GM10266 (cell line): ENCODE results near the gene JDP2.
"Not testable (repeated sequence)": the region's sequence is repeated elsewhere in the genome, so short reads cannot be mapped to it uniquely, and the experiment has no call there.

Experiments used
- DNase-seq: peaks from one replicate; pipeline ENCODE4 v3.0.0; 2012; ENCODE audit errors: extremely low spot score
- TF ChIP-seq, protein P1 (sequence below): IDR thresholded peaks from 2 replicates; pipeline ENCODE4 v1.5.1; 2012; ENCODE audit warnings: mild to moderate bottlenecking, low read depth; ENCODE audit not compliant: control insufficient read depth, insufficient read depth; ENCODE audit errors: missing control alignments

Gene JDP2, protein sequence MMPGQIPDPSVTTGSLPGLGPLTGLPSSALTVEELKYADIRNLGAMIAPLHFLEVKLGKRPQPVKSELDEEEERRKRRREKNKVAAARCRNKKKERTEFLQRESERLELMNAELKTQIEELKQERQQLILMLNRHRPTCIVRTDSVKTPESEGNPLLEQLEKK

DNA sequence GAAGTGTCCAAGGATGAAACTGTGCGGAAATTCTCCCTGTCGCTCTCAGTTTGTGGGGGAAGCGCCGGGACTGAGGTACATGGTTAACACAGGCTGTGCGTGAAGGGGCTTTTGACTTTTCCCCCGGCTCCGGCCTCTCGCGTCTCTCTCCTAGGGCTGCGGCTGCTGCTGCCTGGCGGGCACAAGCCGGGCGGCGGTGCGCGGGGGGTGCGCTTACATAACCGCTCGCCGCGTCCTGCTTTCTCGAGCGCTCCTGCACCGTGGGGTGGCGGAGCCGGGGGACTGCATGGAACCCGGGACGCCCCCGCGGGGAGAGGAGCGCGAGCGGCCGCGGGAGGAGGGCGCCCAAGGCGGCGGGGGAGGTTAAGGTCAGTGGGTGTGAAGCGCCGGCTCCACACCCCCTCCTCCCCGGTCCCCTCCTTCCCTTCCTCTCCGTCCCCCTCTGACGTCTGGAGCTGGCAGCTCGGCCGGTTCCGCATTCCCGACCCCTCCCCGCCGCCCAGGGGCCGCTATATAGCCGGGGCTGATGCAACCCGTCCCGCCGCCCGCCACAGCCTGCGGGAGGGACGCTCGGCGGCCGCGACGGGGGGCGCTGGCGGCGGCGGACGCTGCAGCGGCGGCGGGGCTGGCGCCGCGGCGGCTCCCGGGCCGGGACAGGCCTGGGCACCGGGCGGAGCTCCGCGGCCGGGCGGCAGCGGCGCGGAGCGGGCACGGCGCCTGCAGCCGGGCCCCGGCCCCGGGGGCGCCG is at the start of gene JDP2:
TSS of gene JDP2 (plus strand) at position 541 of the 748 bp plus-strand sequence. CDS start 9,899 bp downstream, outside the sequence.
- peak; percentile 72 for DNase-seq
- TF ChIP-seq, protein P1, sequence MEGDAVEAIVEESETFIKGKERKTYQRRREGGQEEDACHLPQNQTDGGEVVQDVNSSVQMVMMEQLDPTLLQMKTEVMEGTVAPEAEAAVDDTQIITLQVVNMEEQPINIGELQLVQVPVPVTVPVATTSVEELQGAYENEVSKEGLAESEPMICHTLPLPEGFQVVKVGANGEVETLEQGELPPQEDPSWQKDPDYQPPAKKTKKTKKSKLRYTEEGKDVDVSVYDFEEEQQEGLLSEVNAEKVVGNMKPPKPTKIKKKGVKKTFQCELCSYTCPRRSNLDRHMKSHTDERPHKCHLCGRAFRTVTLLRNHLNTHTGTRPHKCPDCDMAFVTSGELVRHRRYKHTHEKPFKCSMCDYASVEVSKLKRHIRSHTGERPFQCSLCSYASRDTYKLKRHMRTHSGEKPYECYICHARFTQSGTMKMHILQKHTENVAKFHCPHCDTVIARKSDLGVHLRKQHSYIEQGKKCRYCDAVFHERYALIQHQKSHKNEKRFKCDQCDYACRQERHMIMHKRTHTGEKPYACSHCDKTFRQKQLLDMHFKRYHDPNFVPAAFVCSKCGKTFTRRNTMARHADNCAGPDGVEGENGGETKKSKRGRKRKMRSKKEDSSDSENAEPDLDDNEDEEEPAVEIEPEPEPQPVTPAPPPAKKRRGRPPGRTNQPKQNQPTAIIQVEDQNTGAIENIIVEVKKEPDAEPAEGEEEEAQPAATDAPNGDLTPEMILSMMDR = no peak

DNA sequence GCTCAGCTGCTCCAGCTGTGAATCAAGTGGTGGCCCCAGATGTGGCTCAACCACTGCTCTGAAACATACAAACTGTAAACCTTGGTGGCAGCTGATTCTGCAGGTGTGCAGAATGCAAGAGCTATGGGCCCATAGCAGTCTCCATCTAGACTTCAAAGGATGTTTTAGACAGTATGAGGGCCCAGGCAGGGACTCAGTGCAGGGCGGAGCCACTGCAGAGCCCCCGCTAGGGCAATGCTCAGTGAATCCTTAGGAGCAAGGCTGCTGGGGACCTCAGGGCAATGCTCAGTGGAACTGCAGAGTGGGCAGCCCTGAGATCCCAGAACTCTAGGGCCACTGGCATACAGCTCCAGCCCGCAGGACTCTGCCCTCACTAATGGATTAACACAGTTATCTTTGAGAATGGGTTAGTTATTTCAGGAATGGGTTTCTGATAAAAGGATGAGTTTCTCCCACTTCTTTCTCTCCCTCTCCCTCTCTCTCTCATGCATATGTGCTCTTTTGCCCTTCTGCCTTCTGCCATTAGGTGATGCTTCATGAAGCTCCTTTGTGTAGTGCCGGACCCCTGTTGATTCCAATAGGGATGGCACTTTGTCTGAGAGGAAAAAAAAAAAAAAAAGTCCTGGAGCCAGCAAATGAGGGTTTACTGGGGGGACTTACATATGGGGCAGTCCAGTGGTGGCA is 48.4 kb upstream of the JDP2 start:
- TF ChIP-seq, protein P1 = no peak
- DNase-seq = no peak

DNA sequence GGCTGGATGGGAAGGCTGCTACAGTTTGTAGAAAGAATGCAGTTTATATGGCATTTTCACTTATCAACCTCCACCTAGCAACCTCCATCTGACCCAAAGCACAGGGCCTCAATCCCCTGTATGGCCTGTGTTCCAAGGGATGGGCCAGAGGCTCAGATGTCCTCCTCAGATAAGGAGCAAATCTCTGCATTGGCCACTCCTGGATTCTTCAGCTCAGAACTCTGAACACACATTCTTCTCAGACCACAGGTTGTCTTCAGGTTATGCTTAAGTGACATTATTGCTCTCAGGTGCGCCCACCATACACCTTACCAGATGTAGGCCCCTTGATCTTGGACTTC is 47.9 kb upstream of the JDP2 start:
- no peak for DNase-seq
- TF ChIP-seq, protein P1 = no peak

DNA sequence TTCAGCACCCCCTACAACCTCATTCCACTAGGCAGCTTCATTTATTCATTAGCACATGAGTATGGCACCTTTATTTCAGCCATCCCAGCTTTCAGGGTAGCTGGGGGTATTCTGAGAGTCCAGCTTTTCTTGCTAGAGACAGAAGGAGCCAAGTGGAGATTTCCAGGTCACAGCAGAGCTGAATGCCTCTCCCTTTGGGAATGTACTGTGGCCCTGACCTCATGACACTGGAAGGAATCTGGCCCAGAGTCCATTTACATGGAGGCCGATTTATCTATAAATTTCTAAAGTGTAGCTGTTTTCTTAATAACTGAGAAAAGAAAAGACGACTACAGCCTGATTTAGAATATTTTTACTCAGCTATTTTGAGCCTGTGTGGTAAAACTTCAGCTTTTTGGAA is 47.2 kb upstream of the JDP2 start:
- TF ChIP-seq, protein P1 = no peak
- DNase-seq = no peak

DNA sequence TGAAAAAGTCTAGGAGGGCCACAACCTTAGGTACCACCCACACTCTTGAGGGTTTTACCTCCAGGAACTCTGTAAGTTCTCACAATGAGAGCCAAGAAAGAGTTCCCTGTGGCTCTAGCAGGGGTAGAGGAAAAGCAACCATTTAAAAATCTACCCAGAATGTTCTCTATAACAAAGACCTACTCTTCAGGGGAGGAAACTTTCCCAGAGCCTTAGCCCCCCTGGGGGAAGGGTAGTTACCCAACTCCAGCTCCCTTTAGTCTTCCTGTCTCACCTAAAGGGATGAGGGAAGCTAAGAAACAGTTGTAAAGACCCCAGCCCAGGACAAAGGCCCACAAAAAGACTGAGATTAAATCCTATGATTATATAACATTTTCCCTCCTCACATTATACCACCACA is 46.2 kb upstream of the JDP2 start:
- no peak for DNase-seq
- TF ChIP-seq, protein P1 = no peak

DNA sequence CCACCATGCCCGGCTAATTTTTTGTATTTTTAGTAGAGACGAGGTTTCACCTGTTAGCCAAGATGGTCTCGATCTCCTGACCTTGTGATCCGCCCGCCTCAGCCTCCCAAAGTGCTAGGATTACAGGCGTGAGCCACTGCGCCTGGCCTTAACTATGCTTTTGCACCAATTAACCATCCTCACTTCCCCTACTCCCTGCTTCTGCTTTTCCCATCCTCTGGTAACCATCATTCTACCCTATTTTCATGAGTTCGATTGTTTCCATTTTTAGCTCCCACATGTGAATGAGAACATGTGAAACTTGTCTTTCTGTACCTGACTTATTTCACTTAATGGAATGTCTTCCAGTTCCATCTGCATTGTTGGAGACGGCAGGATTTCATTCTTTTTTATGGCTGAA is 44.6 kb upstream of the JDP2 start:
- not testable (repeated sequence) for DNase-seq

DNA sequence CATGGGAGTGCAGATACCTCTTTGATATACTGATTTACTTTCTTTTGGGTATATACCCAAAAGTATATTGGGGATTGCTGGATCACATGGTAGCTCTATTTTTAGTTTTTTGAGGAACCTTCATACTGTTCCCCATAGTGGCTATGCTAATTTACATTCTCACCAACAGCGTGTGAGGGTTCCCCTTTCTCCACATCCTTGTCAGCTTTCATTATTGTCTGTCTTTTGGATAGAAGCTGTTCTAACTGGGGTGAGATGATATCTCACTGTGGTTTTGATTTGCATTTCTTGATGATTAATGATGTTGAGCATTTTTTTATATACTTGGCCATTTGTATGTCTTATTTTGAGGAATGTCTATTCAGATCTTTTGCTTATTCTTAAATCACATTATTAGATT is 44.1 kb upstream of the JDP2 start:
- no peak for DNase-seq
- TF ChIP-seq, protein P1 = no peak
